HG03565 (cell line): ENCODE data around the gene FAIM2.

Source experiments
- ATAC-seq: cut with Tn5 transposase; IDR thresholded peaks from one replicate; pipeline ENCODE4 v1.9.1; 2021; ENCODE audit warnings: mild to moderate bottlenecking, moderate library complexity; ENCODE audit not compliant: unreplicated experiment

Gene FAIM2

DNA sequence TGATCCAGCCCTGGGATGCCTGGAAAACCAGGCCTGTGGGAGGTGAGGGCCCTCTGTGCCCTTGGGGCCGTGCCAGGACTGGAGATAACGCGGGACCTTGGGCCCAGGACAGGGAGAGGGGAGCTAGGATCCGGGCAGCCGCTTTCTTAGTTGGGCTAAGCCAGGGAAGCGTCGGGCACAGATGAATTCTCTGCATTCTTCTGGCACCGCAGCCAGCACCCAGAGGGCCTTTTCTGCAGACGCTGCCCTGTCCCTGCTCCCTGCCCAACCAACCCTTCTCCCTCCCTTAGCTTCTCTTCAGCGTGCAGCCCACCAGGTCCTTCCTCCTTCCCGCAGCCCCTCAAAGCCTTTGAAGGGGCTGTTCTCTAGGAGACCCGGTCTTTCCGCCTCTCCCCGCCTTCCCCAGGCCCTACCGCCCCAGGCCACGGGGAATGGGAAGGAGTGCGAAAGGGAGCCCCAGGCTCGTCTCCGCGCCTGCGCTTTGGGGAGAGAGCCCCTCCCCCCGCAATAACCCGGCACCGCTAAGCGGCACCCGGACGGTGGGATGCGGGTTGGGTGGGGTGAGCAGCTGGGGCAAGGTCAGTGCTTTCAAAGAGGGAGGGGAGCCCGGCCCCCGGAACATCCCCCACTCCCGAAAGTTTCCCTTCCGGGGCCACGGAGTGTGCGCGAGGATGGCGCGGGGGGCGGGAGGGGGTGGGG, 76.2 kb downstream of the FAIM2 start:
- ATAC-seq, result no peak

DNA sequence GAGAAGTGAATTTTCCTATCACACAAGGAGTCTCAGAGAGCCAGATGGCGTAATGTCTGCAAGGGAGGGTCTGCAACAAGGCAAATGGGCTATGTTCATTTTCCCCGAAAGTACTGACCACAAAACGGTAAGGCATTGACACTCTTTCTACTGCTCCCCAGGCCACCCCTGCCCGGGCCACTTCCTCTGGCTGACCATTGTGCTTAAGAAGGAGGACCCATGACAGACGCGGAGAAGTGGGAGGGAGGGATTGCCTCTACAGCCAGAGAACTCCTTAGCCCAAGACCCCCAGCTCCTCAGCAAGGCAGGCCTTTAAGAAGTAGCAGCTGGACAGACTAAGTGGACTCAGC, 76.7 kb downstream of the FAIM2 start:
- ATAC-seq, result no peak

DNA sequence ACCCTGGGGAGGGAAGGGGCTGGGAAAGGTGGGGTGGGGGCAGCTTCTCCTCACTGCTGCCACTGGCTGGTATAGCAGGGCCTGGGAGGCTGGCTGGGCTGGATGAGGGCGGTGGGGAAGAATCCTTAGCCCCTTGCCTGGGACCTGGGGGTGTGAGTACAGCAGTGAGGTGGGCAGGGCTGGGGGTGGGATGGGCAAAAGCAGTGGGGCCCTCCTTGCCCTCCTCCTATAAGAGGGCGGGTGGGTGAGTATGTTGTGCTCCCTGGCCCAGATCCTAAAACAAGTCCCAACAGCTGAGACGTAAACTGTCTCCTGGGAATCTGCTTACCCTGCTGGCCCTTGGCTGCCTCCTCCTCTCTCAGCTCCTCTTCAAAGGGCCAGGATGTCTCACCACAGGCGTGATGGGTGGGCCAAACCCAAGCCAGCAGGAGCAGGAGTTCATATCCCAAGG, 77.7 kb downstream of the FAIM2 start:
- ATAC-seq, result no peak

DNA sequence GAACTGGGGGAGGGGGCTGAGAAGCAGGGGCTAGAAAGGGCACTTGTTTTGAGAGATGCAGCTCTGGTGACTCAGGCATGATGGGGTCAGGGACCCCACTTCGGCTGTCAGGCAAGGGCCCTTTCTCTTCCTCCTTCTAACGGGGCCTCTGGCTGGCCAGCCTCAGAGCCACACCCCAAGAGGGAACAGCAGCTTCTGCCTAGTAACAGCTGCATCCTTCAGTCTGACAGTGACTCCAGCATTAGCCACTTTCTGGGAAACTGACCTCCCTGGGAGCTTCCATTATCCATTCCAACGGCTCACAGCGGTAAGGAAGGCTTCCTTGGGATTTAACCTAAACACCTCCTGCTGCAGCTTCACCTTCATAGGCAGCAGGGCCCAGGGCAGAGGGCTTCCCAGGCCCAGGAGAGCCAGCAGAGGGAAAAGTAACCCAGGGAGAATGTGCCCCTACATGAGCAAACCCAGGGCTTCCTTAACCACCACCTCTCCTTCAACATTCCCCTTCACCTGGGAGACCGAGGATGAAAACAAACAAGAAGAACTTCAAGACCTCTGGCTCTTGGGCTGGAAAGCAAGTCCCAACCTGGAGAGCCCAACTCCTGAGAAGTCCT, 78.2 kb downstream of the FAIM2 start:
- ATAC-seq, result no peak

DNA sequence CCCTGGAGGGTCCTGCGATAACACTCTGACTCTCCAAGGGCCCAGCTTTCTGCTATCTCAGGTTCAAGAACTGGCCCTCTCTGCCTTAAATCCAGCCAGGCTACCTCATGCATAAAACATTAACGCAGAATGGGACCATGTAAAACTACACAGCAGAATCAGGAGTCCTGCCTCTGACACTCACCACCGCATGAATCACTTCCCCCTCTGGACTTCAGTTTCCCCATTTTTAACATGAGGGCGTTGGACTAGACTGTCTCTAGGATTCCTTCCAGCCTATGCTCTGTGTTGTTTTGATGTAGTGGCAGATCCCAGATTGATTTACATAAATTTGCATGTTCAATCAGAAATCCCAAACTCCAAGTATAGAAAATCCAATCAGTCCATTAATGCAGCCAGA, 78.8 kb downstream of the FAIM2 start:
- ATAC-seq, result no peak

DNA sequence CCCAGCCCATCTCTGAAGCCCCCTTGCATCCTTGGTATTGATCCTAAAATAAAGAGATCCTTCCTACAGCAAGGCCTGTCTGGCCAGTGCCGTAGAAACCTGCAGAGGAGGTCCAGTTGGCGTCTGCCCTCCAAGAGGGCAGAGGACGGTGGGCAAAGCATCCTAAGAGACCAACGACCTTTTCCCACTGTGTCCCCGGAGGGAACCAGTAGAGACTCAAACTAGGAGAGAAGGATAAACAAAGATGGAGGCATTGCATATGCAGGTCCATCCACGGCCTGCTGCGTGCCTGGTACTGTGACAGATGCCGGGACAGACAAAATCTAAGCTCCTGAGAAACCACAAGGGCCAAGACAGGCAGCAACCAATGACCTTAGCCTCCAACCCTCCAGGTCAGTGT, 79.3 kb downstream of the FAIM2 start:
- no peak for ATAC-seq

DNA sequence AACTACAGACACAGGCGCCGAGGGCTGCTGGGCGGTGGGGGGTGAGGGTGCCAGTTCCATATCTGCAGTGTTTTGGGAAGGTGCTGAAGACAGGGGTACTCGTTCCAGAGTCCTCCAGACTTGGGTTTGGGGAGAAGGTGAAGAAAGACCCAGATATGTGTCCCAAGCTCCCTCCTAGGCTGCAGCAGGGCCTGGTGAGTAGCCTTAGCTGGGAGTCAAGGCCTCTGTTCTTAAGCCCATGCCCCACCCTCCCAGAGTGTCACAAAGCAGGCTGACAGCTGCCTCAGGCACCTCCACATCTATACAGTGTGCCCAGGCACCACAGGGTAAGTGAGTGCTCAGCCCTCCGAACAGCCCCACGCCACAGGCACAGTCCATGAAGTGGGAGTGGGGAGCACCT, 79.7 kb downstream of the FAIM2 start:
- no peak for ATAC-seq

DNA sequence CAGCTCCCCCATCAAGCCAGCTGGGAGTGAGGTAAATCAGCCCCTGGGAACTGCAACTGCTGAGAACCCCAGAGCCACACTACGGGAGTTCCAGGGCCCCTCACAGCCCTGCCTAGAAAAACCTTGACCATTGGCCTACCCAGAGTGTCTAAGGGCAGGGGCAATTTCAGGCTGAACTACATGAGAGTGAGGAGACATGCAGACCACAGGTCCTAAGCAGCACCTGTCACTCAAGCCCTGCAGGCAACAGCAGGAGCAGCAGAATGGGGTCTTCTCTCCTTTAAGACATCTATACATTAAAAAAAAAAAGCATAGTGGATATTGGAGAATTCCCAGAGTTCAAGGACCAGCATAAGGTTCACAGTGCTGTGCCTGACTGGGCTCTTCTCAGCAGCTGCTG, 80.3 kb downstream of the FAIM2 start:
- ATAC-seq, result no peak

DNA sequence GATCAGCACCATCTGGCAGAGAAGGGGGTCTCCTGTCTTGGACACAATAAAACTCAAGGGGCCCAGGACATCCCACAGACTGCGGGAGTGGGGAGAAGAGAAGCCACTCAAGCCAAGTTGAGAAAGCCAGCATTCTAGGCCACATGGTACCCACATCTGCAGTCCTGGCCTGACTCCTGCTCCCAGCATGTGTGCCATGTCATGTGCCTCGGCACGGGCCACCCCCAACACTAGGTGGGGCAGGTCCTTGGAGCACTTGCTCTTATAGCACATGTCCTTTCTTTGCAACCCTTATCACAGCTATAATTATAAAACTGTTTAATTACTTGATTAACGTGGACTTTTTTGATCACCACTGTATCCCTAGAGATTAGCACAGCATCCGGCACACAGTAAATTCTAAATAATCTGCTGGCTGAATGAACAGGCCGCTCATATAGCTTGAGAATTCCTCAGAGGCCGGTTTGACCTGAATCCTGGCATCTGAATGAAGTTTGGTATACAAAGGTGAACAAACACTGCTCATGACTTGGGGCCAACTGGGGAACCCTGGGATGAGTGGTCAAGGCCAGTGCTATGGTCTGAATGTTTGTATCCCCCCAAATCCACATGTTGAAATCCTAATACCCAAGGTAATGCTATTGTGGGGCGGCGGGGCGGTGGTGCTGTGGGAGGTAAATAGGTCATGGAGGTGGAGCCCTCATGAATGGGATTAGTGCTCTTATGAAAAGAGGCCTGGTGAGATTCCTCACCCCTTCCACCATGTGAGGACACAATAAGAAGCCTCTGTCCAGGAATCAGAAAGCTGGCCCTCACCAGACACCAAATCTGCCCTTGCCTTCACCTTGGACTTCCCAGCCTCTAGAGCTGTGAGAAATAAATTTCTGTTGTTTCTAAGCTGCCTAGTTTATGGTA, 82.1 kb downstream of the FAIM2 start:
- no peak for ATAC-seq

DNA sequence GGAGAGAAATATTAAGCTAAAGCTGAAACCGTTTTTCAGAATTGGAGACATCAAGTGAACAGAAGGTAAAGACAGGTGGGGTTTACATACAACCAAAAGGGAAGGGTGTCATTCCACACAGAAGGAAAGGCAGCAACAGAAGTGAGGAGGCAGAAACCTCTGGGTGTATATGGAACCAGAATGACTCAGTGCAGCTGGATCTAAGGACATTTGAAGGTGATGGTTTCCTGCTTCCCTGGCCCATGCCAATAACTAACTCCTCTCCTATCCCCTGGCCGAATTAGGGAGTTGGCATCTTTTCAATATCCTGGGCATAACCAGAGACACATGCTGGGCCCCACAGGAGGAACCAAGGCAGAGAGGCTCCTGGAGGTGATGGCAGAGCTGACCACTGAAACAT, 83.9 kb downstream of the FAIM2 start:
- ATAC-seq, result no peak

DNA sequence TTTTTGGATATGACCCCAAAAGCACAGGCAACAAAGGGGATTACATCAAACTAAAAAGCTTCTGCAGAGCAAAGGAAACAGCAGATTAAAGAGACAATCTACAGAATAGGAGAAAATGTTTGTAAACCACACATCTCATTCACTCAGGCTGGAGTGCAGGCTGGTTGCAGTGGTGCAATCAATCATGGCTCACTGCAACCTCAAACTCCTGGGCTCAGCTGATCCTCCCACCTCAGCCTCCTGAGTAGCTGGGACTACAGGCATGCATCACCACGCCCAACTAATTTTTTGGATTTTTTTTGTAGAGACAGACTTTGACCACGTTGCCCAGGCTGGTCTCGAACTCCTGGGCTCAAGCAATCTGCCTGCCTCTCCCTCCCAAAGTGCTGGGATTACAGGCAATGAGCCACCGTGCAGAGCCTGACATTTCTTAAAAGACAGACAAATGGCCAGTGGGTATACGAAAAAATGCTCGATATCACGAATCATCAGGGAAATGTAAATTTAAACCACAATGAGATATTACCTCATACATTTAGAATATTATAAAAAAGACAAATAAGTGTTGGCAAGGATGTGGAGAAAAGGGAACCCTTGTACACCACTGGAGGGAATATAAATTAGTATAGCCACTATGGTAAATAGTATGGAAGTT, 85.3 kb downstream of the FAIM2 start:
- ATAC-seq, result no peak
